Nephron (organoid): ENCODE results near the gene HSPD1.

Experiments
- H3K27ac Mint-ChIP-seq, 3 experiments: 2 replicates each; pipeline ENCODE4 v1.8.0; 2020; ENCODE audit warnings: mixed read lengths in 3 of 3, mild to moderate bottlenecking in 2 of 3, moderate library complexity in 1 of 3
- H3K27me3 Mint-ChIP-seq: 2 replicates; pipeline ENCODE4 v1.8.0; 2021; ENCODE audit warnings: low read depth, mild to moderate bottlenecking, moderate library complexity, mixed read lengths
- H3K36me3 Mint-ChIP-seq: 2 replicates; pipeline ENCODE4 v1.8.0; 2020; ENCODE audit warnings: low read depth, mixed read lengths
- H3K4me1 Mint-ChIP-seq: 2 replicates; pipeline ENCODE4 v1.8.0; 2020; ENCODE audit warnings: mixed read lengths
- H3K4me3 Mint-ChIP-seq, 3 experiments: 2 replicates each; pipeline ENCODE4 v1.8.0; 2020; ENCODE audit warnings: mild to moderate bottlenecking in 3 of 3, mixed read lengths in 3 of 3, moderate library complexity in 2 of 3
- H3K9me3 Mint-ChIP-seq: 2 replicates; pipeline ENCODE4 v1.8.0; 2020; ENCODE audit warnings: mixed read lengths
- CTCF ChIP-seq, 3 experiments: fragments of 200-600 bp; sonication (generic); IDR thresholded peaks; one replicate each; pipeline ENCODE4 v1.5.0; 2021; ENCODE audit warnings: antibody characterized with exemption in 3 of 3; ENCODE audit not compliant: unreplicated experiment in 3 of 3

The HSPD1 gene

GRCh38 chr2:197513915-197514314 is 14.3 kb upstream of the HSPD1 start:
- H3K27me3 Mint-ChIP-seq = no peaks in the 10 kb centered on the region
- H3K27ac Mint-ChIP-seq = peak overlapping the region in 1 of 3 experiments; percentile 9
- H3K36me3 Mint-ChIP-seq = peaks cover 2% of the 10 kb centered on the region
- H3K9me3 Mint-ChIP-seq = no peaks in the 10 kb centered on the region
- TF ChIP-seq CTCF (IDR thresholded peaks at IDR 0.05; ENCODE audit: unreplicated experiment in 3 of 3) = no peak
- peaks cover 21% of the 10 kb centered on the region for H3K4me1 Mint-ChIP-seq
- peak overlapping the region in 1 of 3 experiments; percentile 7 for H3K4me3 Mint-ChIP-seq

GRCh38 chr2:197506658-197507057 is 7.0 kb upstream of the HSPD1 start:
- no peaks in the 10 kb centered on the region for H3K27me3 Mint-ChIP-seq
- no peak overlapping the region for H3K4me3 Mint-ChIP-seq
- no peak for TF ChIP-seq CTCF (IDR thresholded peaks at IDR 0.05; ENCODE audit: unreplicated experiment in 3 of 3)
- no peak overlapping the region for H3K27ac Mint-ChIP-seq
- peaks cover 8% of the 10 kb centered on the region for H3K4me1 Mint-ChIP-seq
- H3K9me3 Mint-ChIP-seq = no peaks in the 10 kb centered on the region
- H3K36me3 Mint-ChIP-seq = peaks cover 40% of the 10 kb centered on the region

- no peaks in the 10 kb centered on the region for H3K9me3 Mint-ChIP-seq
- H3K4me1 Mint-ChIP-seq = peaks cover 14% of the 10 kb centered on the region
- H3K27ac Mint-ChIP-seq = no peak overlapping the region
- H3K27me3 Mint-ChIP-seq = no peaks in the 10 kb centered on the region
- H3K4me3 Mint-ChIP-seq = no peak overlapping the region
- peaks cover 44% of the 10 kb centered on the region for H3K36me3 Mint-ChIP-seq
- TF ChIP-seq CTCF (IDR thresholded peaks at IDR 0.05; ENCODE audit: unreplicated experiment in 3 of 3) = no peak
Measured at GRCh38 chr2:197504512-197504911, 4.9 kb upstream of the HSPD1 start.

- Mint-ChIP-seq H3K27ac (no peak overlapping the region), H3K4me1 (peaks cover 14% of the 10 kb centered on the region), H3K36me3 (peaks cover 44% of the 10 kb centered on the region), H3K27me3 (no peaks in the 10 kb centered on the region), H3K9me3 (no peaks in the 10 kb centered on the region), H3K4me3 (no peak overlapping the region)
- TF ChIP-seq CTCF (IDR thresholded peaks at IDR 0.05; ENCODE audit: unreplicated experiment in 3 of 3) = no peak
Measured at GRCh38 chr2:197504000-197504399, 4.4 kb upstream of the HSPD1 start.

- H3K9me3 Mint-ChIP-seq = no peaks in the 10 kb centered on the region
- peak overlapping the region; percentile 85 to 98 (median 89) for H3K27ac Mint-ChIP-seq
- H3K27me3 Mint-ChIP-seq = no peaks in the 10 kb centered on the region
- peaks cover 44% of the 10 kb centered on the region for H3K36me3 Mint-ChIP-seq
- peak overlapping the region; percentile 90 to 98 (median 92) for H3K4me3 Mint-ChIP-seq
- TF ChIP-seq CTCF (IDR thresholded peaks at IDR 0.05; ENCODE audit: unreplicated experiment in 3 of 3) = no peak
- H3K4me1 Mint-ChIP-seq = peaks cover 23% of the 10 kb centered on the region
Measured at GRCh38 chr2:197502685-197503084, 3.0 kb upstream of the HSPD1 start.

- Mint-ChIP-seq H3K4me1 (peaks cover 28% of the 10 kb centered on the region), H3K9me3 (no peaks in the 10 kb centered on the region), H3K36me3 (peaks cover 49% of the 10 kb centered on the region), H3K4me3 (peak overlapping the region; percentile 90 to 98 (median 92)), H3K27ac (peak overlapping the region; percentile 85 to 98 (median 89)), H3K27me3 (no peaks in the 10 kb centered on the region)
- TF ChIP-seq CTCF (IDR thresholded peaks at IDR 0.05; ENCODE audit: unreplicated experiment in 3 of 3) = no peak
Measured at GRCh38 chr2:197502201-197502600, 2.6 kb upstream of the HSPD1 start.
